HepG2 (cell line): Measurements from ENCODE around the gene SLX9. TPM values are rescaled to one million over a fixed set of nuclear protein-coding genes. Genes with fewer than 3 reads are reported as not detected.

Experiments used
- ATAC-seq: fragments of 200-7000 bp; cut with Tn5 transposase; 3 replicates; pipeline ENCODE4 v1.9.1; 2020; ENCODE audit warnings: mild to moderate bottlenecking, moderate library complexity
- BruUV-seq: library from RNA; stranded (reverse); fragments of 400-500 nt; replicated peaks from 2 replicates; lab custom pipeline; 2021; lab: Mats Ljungman, UMichigan
- CTCF ChIA-PET: fragments of 300-600 bp; formaldehyde crosslinking; extraction: SDS; loops from one replicate; lab custom pipeline; 2021; ENCODE audit warnings: low total read pairs, inconsistent platforms, low intra/inter-chr PET ratio; lab: Yijun Ruan, JAX
- POLR2A ChIA-PET: fragments of 350-600 bp; sonication (Branson Sonifier 250); formaldehyde crosslinking; loops from one replicate; lab custom pipeline; 2020; ENCODE audit warnings: antibody characterized with exemption, inconsistent platforms; lab: Yijun Ruan, JAX
- DNase-seq: peaks from one replicate; pipeline ENCODE4 v3.0.0-alpha.2; 2015; ENCODE audit warnings: low spot score
- FAIRE-seq: peaks from 3 replicates; lab custom pipeline; 2011; peaks lifted over from hg19 to GRCh38; lab: Jason Lieb, UNC
- H2AFZ ChIP-seq: one replicate; pipeline ENCODE4 v1.6.1; 2011; ENCODE audit warnings: low read length, inconsistent platforms
- H3K27ac ChIP-seq: fragments of 300-600 bp; 3 replicates; pipeline ENCODE4 v1.8.0; 2011; ENCODE audit warnings: mixed run types, mild to moderate bottlenecking, mixed read lengths, low read length, inconsistent platforms; ENCODE audit not compliant: insufficient read depth; ENCODE audit errors: extremely low read length
- H3K27me3 ChIP-seq, 2 experiments: fragments of 200-600 bp in 1 of 2; 2 replicates in 1 of 2; 3 replicates in 1 of 2; pipeline versions ENCODE4 v1.6.0 to v1.8.0; 2011; ENCODE audit warnings: low read length in 2 of 2, mild to moderate bottlenecking in 2 of 2, moderate library complexity in 2 of 2, inconsistent platforms in 1 of 2; ENCODE audit not compliant: insufficient read depth in 2 of 2, control insufficient read depth in 1 of 2
- H3K36me3 ChIP-seq, 2 experiments: fragments of 200-600 bp in 1 of 2; replicated peaks in 1 of 2; 2 replicates in 1 of 2; 3 replicates in 1 of 2; pipeline versions ENCODE4 v1.5.1 to v1.8.0; 2011; ENCODE audit warnings: low read length in 2 of 2, inconsistent platforms in 1 of 2; ENCODE audit not compliant: insufficient read depth in 2 of 2, control insufficient read depth in 1 of 2
- H3K4me1 ChIP-seq: 2 replicates; pipeline ENCODE4 v1.5.1; 2012; ENCODE audit warnings: low read length, inconsistent platforms; ENCODE audit not compliant: insufficient read depth
- H3K4me2 ChIP-seq: 2 replicates; pipeline ENCODE4 v1.6.0; 2011; ENCODE audit warnings: low read depth, low read length, inconsistent platforms
- H3K4me3 ChIP-seq, 3 experiments: fragments of 200-600 bp in 1 of 3; sonication (generic), shearing (Covaris generic) in 1 of 3; replicated peaks in 1 of 3; 2 replicates each; pipeline ENCODE4 v1.5.1; 2011 to 2016; ENCODE audit warnings: low read length in 3 of 3, inconsistent platforms in 2 of 3, low read depth in 2 of 3, mild to moderate bottlenecking in 2 of 3, control low read depth in 1 of 3, mixed read lengths in 1 of 3; ENCODE audit not compliant: insufficient read depth in 1 of 3
- H3K79me2 ChIP-seq: one replicate; pipeline ENCODE4 v1.6.1; 2011; ENCODE audit warnings: low read length, inconsistent platforms; ENCODE audit not compliant: insufficient read depth
- H3K9ac ChIP-seq: 2 replicates; pipeline ENCODE4 v1.6.0; 2011; ENCODE audit warnings: mild to moderate bottlenecking, low read depth, low read length, inconsistent platforms; ENCODE audit not compliant: insufficient read depth
- H3K9me3 ChIP-seq: 2 replicates; pipeline ENCODE4 v1.5.1; 2012; ENCODE audit warnings: mild to moderate bottlenecking, low read length
- H4K20me1 ChIP-seq: 2 replicates; pipeline ENCODE4 v1.6.0; 2011; ENCODE audit warnings: inconsistent platforms, mild to moderate bottlenecking, low read length, moderate library complexity; ENCODE audit not compliant: insufficient read depth
- HNRNPL ChIP-seq: fragments of 200-400 bp; formaldehyde crosslinking; IDR thresholded peaks from 2 replicates; pipeline ENCODE4 v1.6.1; 2017; ENCODE audit warnings: mild to moderate bottlenecking, low read depth, low read length
- PPARG ChIP-seq: conservative IDR thresholded peaks from 2 replicates; pipeline ENCODE4 v1.6.1; 2016; ENCODE audit warnings: missing biosample characterization, missing genetic modification reagents
- ZFX ChIP-seq: sonication (generic); formaldehyde crosslinking; IDR thresholded peaks from 2 replicates; pipeline ENCODE4 v1.4.0; 2020; ENCODE audit warnings: mild to moderate bottlenecking, low read depth, missing genetic modification reagents, moderate library complexity
- ZKSCAN1 ChIP-seq: fragments of 150-350 bp; IDR thresholded peaks from 2 replicates; pipeline ENCODE4 v1.6.1; 2014; ENCODE audit warnings: low read length
- ZNF441 ChIP-seq: sonication (generic); formaldehyde crosslinking; IDR thresholded peaks from 2 replicates; pipeline ENCODE4 v1.7.0; 2021; ENCODE audit warnings: missing genetic modification reagents, borderline replicate concordance
- ZNF687 ChIP-seq: sonication (generic); formaldehyde crosslinking; IDR thresholded peaks from 2 replicates; pipeline ENCODE4 v1.5.1; 2020; ENCODE audit warnings: mild to moderate bottlenecking, missing genetic modification reagents, moderate library complexity
- WGBS: methylation state at CpG from one replicate; pipeline ENCODE4 v1.1.6; 2017; ENCODE audit warnings: low lambda C conversion rate; 5-methylcytosine and 5-hydroxymethylcytosine counted together
- in situ Hi-C: cut with HindIII; loops from 2 replicates; pipeline ENCODE4 v1.10.0; 2017; ENCODE audit warnings: low pct_unique_long_range_greater_than_20kb; ENCODE audit not compliant: extremely low pct_ligation_motif_present
- intact Hi-C: fragments of 100-400 bp; cut with micrococcal nuclease; formaldehyde crosslinking; loops from one replicate; pipeline ENCODE4 v1.10.0; 2022; ENCODE audit not compliant: unreplicated experiment
- polyA plus RNA-seq, 8 experiments: library from polyadenylated mRNA; depleted of rRNA in 3 of 8; stranded (reverse) in 7 of 8; unstranded in 1 of 8; fragments of >200 nt; fragmentation: Illumina TruSeq in 4 of 8; extraction: Trizol in 4 of 8; gene quantifications; 2 replicates each; pipeline versions ENCODE4 v1.2.1 to v1.2.3, GENCODE V29; 2011 to 2016; ENCODE audit warnings: low read depth in 4 of 8, missing spikeins in 1 of 8, mixed read lengths in 1 of 8; ENCODE audit not compliant: insufficient read depth in 1 of 8
- total RNA-seq, 5 experiments: library from RNA; depleted of rRNA; stranded (reverse); fragments of >200 nt; fragmentation: Illumina TruSeq; extraction: Trizol; gene quantifications; 2 replicates each; pipeline ENCODE4 v1.2.3, GENCODE V29; 2016; ENCODE audit warnings: low read depth in 1 of 5
- TF ChIP-seq, protein P1 (sequence below): IDR thresholded peaks from 2 replicates; pipeline ENCODE4 v1.6.1; 2016; ENCODE audit warnings: mild to moderate bottlenecking

SLX9 gene
- total and polyA plus RNA-seq, 2 of the 13 experiments (the other 11 are each of a cell fraction or from before 2014, with no cell fraction given), result 21.0 to 47.1 TPM

DNA sequence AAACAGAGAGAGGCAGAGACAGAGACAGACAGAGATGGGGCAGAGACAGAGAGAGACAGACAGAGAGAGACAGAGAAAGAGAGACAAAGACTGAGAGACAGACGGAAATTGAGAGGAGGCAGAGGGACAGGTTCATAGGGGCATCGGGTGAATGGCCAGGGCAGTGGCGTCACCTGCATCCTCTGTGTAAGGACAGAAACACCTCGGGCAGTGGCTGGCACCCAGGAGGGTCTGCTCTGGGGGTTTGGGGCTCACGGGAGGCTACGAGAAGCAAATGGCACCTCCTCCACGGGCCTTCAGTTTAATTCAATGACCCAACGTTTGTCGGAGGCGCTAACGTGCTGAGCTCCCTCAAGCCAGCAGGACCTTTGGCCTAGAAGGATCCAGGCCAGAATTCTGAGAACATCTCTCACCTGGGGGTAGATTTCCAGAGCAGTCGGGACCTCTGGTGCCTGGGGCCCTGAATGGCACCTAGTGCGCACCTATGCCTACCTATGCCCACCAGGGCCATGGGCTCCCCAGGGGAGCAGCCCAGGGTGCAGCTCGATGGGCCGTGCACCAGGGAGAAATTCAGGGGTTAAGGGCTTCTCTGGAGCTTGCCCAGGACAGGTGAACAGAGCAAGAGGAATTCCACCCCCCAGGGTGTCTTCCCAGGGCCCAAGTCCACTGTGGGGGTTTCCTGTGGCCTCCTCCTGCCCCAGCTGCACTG, 45.7 kb upstream of the SLX9 start:
- POLR2A ChIA-PET, result interaction anchor here (0.8 to 1.6 kb wide), 7 partner anchors 12 to 93 kb away, joined by 3 to 5 read pairs (median 4); partner anchors contain the start of gene UBE2G2

More for the DNA sequence above, 45.7 kb upstream of the SLX9 start:
- FAIRE-seq, result no peak
- TF ChIP-seq HNRNPL (0 out of 2 replicates have a peak, but pooled peaks have one; percentile 37), ZNF687 (peak; percentile 36; the same call in 1 of the 2 replicates), PPARG (CRISPR knock-in tag) (peak; percentile 67; the same call in 1 of the 2 replicates), ZFX (0 out of 2 replicates have a peak, but pooled peaks have one; percentile 20), ZNF441 (CRISPR knock-in tag) (0 out of 2 replicates have a peak, but pooled peaks have one; percentile 13), ZKSCAN1 (no peak)
- TF ChIP-seq, protein P1, sequence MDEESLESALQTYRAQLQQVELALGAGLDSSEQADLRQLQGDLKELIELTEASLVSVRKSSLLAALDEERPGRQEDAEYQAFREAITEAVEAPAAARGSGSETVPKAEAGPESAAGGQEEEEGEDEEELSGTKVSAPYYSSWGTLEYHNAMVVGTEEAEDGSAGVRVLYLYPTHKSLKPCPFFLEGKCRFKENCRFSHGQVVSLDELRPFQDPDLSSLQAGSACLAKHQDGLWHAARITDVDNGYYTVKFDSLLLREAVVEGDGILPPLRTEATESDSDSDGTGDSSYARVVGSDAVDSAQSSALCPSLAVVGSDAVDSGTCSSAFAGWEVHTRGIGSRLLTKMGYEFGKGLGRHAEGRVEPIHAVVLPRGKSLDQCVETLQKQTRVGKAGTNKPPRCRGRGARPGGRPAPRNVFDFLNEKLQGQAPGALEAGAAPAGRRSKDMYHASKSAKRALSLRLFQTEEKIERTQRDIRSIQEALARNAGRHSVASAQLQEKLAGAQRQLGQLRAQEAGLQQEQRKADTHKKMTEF (CRISPR knock-in tag), result no peak
- TF ChIP-seq, all 625 proteins: peak for 5
- H3K79me2 ChIP-seq, result no peaks in the 10 kb centered on the region
- H3K27me3 ChIP-seq, result peaks cover 3 to 7% of the 10 kb centered on the region in 2 experiments; a peak in 2 of 5 replicates
- no TSS peak for BruUV-seq
- no peaks in the 10 kb centered on the region for H3K36me3 ChIP-seq
- intact Hi-C loops, result loop anchor here (5.0 kb wide), 1 partner anchor 92 kb away; the partner anchor contains the start of gene UBE2G2
- no peak for ATAC-seq
- H2AFZ ChIP-seq, result no peak overlapping the region
- peak overlapping the region; percentile 43 for H3K4me2 ChIP-seq
- WGBS, result 23% methylated on average over 5 of the region's 15 CpGs
- DNase-seq, result no peak
- CTCF ChIA-PET, result interaction anchor here (1.5 kb wide), 1 partner anchor 16 kb away, joined by 3 read pairs; no protein-coding TSS in a partner anchor
- no peak overlapping the region for H3K27ac ChIP-seq
- in situ Hi-C loops, result no loop called here
- no peak overlapping the region for H3K9ac ChIP-seq
- no peaks in the 10 kb centered on the region for H4K20me1 ChIP-seq
- peaks cover 72% of the 10 kb centered on the region for H3K4me1 ChIP-seq
- H3K4me3 ChIP-seq, result no peak overlapping the region
- no peaks in the 10 kb centered on the region for H3K9me3 ChIP-seq
